ENCODE results near the gene WNT2B. TPM values are rescaled to one million over a fixed set of nuclear protein-coding genes. Genes with fewer than 3 reads are reported as not detected.
A peak's percentile ranks its signal among the peaks of the same experiment; 100 is the strongest.

The WNT2B gene
- total RNA-seq, 1 experiment from 2014 or later, result 0.68 TPM

DNA sequence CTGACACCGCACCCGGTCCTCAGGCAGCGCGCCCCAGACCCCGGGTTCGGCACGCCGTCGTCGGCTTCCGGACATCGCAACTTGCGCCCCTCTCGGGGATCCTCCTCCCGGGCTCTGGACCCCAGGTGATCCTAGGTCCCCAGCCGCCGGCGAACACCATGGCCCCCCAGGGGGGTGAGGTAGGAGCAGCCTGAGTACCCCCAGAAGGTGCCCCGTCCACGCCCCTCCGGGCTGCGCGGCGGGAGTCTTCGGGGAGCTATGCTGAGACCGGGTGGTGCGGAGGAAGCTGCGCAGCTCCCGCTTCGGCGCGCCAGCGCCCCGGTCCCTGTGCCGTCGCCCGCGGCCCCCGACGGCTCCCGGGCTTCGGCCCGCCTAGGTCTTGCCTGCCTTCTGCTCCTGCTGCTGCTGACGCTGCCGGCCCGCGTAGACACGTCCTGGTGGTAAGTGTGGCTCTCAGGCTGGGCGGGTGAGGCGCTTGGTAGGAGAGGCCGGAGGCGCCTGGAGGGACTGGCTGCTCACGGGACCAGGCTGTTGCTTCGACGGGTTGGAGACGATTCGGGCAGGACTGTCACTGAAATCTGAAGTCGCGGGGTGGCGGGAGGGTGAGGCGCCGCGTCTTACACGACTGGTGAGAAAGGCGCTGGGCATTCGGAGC lies 367 bp downstream of the WNT2B start:
- H3K4ac ChIP-seq (ENCODE audit: low read depth, low read length), result no peak overlapping the region
- no peak overlapping the region for H4K8ac ChIP-seq (replicated peaks; ENCODE audit: insufficient read length, low read depth, low read length)
- H4K5ac ChIP-seq (ENCODE audit: insufficient read length, low read depth, low read length), result no peak overlapping the region
- peaks cover 20 to 45% of the 10 kb centered on the region in 2 experiments for H3K4me1 Mint-ChIP-seq
- no peak overlapping the region for H2AFZ ChIP-seq (ENCODE audit: low read length)
- peak overlapping the region; percentile 93 for H3K4me2 ChIP-seq (ENCODE audit: insufficient read depth, insufficient read length, low read length)
- no peak overlapping the region for H2BK120ac ChIP-seq (ENCODE audit: low read depth, low read length, poor library complexity, severe bottlenecking)
- H3K56ac ChIP-seq (ENCODE audit: insufficient read length, low read depth, low read length), result no peak overlapping the region
- no peak overlapping the region for H2BK5ac ChIP-seq (ENCODE audit: insufficient read length, low read length)
- H4K20me1 ChIP-seq (ENCODE audit: control insufficient read depth, insufficient read depth, insufficient read length), result no peaks in the 10 kb centered on the region
- TF ChIP-seq, protein P1, sequence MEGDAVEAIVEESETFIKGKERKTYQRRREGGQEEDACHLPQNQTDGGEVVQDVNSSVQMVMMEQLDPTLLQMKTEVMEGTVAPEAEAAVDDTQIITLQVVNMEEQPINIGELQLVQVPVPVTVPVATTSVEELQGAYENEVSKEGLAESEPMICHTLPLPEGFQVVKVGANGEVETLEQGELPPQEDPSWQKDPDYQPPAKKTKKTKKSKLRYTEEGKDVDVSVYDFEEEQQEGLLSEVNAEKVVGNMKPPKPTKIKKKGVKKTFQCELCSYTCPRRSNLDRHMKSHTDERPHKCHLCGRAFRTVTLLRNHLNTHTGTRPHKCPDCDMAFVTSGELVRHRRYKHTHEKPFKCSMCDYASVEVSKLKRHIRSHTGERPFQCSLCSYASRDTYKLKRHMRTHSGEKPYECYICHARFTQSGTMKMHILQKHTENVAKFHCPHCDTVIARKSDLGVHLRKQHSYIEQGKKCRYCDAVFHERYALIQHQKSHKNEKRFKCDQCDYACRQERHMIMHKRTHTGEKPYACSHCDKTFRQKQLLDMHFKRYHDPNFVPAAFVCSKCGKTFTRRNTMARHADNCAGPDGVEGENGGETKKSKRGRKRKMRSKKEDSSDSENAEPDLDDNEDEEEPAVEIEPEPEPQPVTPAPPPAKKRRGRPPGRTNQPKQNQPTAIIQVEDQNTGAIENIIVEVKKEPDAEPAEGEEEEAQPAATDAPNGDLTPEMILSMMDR (conservative IDR thresholded peaks at IDR 0.05), result no peak
- no peaks in the 10 kb centered on the region for H3K79me1 ChIP-seq (ENCODE audit: insufficient read depth, low read depth, low read length, poor library complexity, severe bottlenecking)
- H4K91ac ChIP-seq (ENCODE audit: insufficient read length, low read depth, low read length), result no peak overlapping the region
- no peaks in the 10 kb centered on the region for H3K79me2 ChIP-seq (ENCODE audit: insufficient read depth, low read length)
- 0 out of 2 replicates have a peak, but pooled peaks cover 3% of the 10 kb centered on the region for H3K4me1 ChIP-seq (ENCODE audit: insufficient read depth, low read length)
- H2BK12ac ChIP-seq (ENCODE audit: insufficient read length, low read depth, low read length), result no peak overlapping the region
- H2AK5ac ChIP-seq (ENCODE audit: insufficient read length, low read length), result no peak overlapping the region
- H2BK20ac ChIP-seq (ENCODE audit: low read depth, low read length, poor library complexity, severe bottlenecking), result no peak overlapping the region
- peaks cover 44% of the 10 kb centered on the region for H3K27me3 ChIP-seq (ENCODE audit: insufficient read depth, low read length)
- peaks cover 24% of the 10 kb centered on the region for H3K23me2 ChIP-seq (ENCODE audit: insufficient read length, low read depth, low read length, poor library complexity, severe bottlenecking)
- H3K4me3 Mint-ChIP-seq, result peak overlapping the region; percentile 61 to 85
- H3K9ac ChIP-seq (ENCODE audit: extremely low read depth, insufficient read length, low read length), result no peak overlapping the region
- no peak overlapping the region for H3K18ac ChIP-seq (ENCODE audit: insufficient read length, low read depth, low read length)
- no peak overlapping the region for H2BK15ac ChIP-seq (ENCODE audit: low read depth, low read length)
- H3K27ac Mint-ChIP-seq, result no peak overlapping the region
- H3K27ac ChIP-seq (ENCODE audit: insufficient read length, low read depth, low read length), result no peak overlapping the region
- H3K14ac ChIP-seq (ENCODE audit: insufficient read depth, low read length), result no peak overlapping the region
- DNase-seq, result peak; percentile 60
- no peak overlapping the region for H3K23ac ChIP-seq (ENCODE audit: insufficient read length, low read depth, low read length)
- no CpG with 5 or more reads among the region's 66 CpGs for WGBS (ENCODE audit: extremely low coverage, insufficient read length, low lambda C conversion rate)
- H3K9me3 ChIP-seq (ENCODE audit: control insufficient read depth, low read depth, low read length), result no peaks in the 10 kb centered on the region
- H3K27me3 Mint-ChIP-seq (ENCODE audit: low read depth), result peaks cover 94% of the 10 kb centered on the region
- H3K36me3 Mint-ChIP-seq (ENCODE audit: insufficient read depth in 1 of 3, low read depth in 3 of 3), result no peaks in the 10 kb centered on the region
- no peaks in the 10 kb centered on the region; a peak in 1 of 5 replicates for H3K9me3 Mint-ChIP-seq
- no peak overlapping the region for H3T11ph ChIP-seq (ENCODE audit: low read length)
